PC-3 (cell line): ENCODE measurements around the gene TSTD2.

Experiments
- EZH2 ChIP-seq: fragments of 300-600 bp; sonication (generic); IDR thresholded peaks from one replicate; pipeline ENCODE4 v1.6.1; 2017; ENCODE audit warnings: antibody characterized with exemption, mild to moderate bottlenecking, low read length; ENCODE audit not compliant: unreplicated experiment
- TF ChIP-seq, protein P1 (sequence below): fragments of 300-600 bp; sonication (generic); conservative IDR thresholded peaks from 2 replicates; pipeline ENCODE4 v1.5.1; 2017; ENCODE audit warnings: antibody characterized with exemption, low read depth, mild to moderate bottlenecking, low read length

DNA sequence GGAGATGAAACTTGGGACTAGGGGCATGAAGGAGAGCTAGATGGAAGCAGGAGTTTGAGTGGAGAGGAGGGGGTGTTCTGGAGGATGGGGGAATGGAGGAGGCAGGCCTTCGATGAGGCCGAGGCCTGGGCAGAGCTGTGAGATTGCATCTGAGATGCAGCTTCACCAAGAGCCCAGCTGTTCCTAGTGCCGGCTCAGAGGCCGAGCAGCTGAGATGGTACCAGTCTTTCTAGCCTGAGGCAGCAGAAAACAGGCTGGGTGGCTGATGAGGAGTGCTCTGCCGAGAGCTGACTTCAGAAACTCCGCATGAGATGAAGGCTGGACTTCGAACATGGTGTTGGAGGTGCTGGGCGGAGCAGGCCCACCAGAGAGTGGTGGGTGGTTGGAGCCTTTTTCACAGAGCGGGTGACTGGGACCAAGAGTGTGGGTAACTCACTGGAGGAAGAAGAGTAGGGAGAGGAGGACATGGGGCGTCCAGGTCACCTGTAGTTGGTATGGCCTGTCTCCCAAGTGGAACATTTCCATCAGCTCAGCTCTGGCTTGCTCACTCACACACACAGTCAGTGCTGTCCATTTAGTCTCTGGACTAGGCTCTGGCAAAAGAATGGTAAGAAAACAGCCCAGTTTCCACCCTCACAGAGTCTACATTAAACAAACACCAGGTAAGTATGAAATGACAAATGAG, 77.0 kb downstream of the TSTD2 start:
- TF ChIP-seq, protein P1, sequence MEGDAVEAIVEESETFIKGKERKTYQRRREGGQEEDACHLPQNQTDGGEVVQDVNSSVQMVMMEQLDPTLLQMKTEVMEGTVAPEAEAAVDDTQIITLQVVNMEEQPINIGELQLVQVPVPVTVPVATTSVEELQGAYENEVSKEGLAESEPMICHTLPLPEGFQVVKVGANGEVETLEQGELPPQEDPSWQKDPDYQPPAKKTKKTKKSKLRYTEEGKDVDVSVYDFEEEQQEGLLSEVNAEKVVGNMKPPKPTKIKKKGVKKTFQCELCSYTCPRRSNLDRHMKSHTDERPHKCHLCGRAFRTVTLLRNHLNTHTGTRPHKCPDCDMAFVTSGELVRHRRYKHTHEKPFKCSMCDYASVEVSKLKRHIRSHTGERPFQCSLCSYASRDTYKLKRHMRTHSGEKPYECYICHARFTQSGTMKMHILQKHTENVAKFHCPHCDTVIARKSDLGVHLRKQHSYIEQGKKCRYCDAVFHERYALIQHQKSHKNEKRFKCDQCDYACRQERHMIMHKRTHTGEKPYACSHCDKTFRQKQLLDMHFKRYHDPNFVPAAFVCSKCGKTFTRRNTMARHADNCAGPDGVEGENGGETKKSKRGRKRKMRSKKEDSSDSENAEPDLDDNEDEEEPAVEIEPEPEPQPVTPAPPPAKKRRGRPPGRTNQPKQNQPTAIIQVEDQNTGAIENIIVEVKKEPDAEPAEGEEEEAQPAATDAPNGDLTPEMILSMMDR, result no peak
- TF ChIP-seq EZH2, result no peak
